SH-SY5Y (cell line): ENCODE data around the gene DACH2.

ENCODE experiments used
- GATA2 ChIP-seq: IDR thresholded peaks from 2 replicates; pipeline ENCODE4 v1.6.1; 2011; ENCODE audit warnings: mild to moderate bottlenecking, low read depth, low read length
- GATA3 ChIP-seq: IDR thresholded peaks from 2 replicates; pipeline ENCODE4 v1.6.1; 2011; ENCODE audit warnings: low read depth, mild to moderate bottlenecking, low read length, moderate library complexity

DNA sequence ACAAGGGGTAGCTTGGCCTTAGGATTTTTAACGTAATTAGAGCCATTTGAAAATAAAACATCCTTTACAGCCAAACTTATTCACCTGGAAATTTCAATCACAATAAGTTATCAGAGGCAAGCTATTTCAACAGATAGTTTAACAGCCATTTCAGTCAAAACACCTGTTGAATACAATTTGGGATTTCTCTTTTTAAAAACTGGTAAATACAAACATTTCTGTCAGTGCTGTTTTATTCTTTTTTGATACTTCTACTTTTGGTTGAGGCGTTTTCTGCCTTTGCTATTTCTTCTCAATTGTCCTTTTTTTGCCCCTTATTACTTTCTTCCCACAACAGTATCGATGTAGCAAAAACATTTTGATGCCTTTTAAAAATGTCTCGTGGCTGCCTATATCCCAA lies 2.1 kb upstream of the DACH2 start:
- TF ChIP-seq GATA2 = no peak
- no peak for TF ChIP-seq GATA3
